GM23338 (cell line): ENCODE data around the gene ZNF280D. TPM values are rescaled to one million over a fixed set of nuclear protein-coding genes. Genes with fewer than 3 reads are reported as not detected.

Experiments used
- ATAC-seq: fragments of 200-7000 bp; cut with Tn5 transposase; 3 replicates; pipeline ENCODE4 v1.9.1; 2020
- DNase-seq: peaks from one replicate; pipeline ENCODE4 v3.0.0-alpha.2; 2015; ENCODE audit warnings: low spot score
- H2AFZ ChIP-seq: fragments of 200-600 bp; sonication (generic); 2 replicates; pipeline ENCODE4 v1.8.0; 2016; ENCODE audit warnings: antibody characterized with exemption, mild to moderate bottlenecking, moderate library complexity
- H3F3A ChIP-seq: fragments of 200-600 bp; sonication (generic); replicated peaks from 2 replicates; pipeline ENCODE4 v1.8.0; 2017; ENCODE audit warnings: antibody characterized with exemption, mixed run types, low read depth
- H3K27ac ChIP-seq: fragments of 200-600 bp; sonication (generic); 2 replicates; pipeline ENCODE4 v1.6.1; 2016; ENCODE audit warnings: low read depth
- H3K27me3 ChIP-seq: fragments of 200-600 bp; sonication (generic); 2 replicates; pipeline ENCODE4 v1.8.0; 2016; ENCODE audit warnings: mild to moderate bottlenecking, mixed run types, moderate library complexity; ENCODE audit not compliant: insufficient read depth
- H3K36me3 ChIP-seq: fragments of 200-600 bp; sonication (generic); 2 replicates; pipeline ENCODE4 v1.8.0; 2016; ENCODE audit warnings: mild to moderate bottlenecking; ENCODE audit not compliant: insufficient read depth
- H3K4me1 ChIP-seq: fragments of 200-600 bp; sonication (generic); 2 replicates; pipeline ENCODE4 v1.8.0; 2016; ENCODE audit warnings: mild to moderate bottlenecking, moderate library complexity; ENCODE audit not compliant: insufficient read depth
- H3K4me2 ChIP-seq: fragments of 200-600 bp; sonication (generic); 2 replicates; pipeline ENCODE4 v1.7.1; 2017; ENCODE audit warnings: mixed run types
- H3K4me3 ChIP-seq: fragments of 200-600 bp; sonication (generic); 2 replicates; pipeline ENCODE4 v1.6.1; 2016; ENCODE audit warnings: mixed run types
- H3K79me2 ChIP-seq: fragments of 200-600 bp; sonication (generic); replicated peaks from 2 replicates; pipeline ENCODE4 v1.8.0; 2017; ENCODE audit warnings: mild to moderate bottlenecking; ENCODE audit not compliant: insufficient read depth
- H3K9me2 ChIP-seq: fragments of 200-600 bp; sonication (generic); 2 replicates; pipeline ENCODE4 v1.8.0; 2017; ENCODE audit not compliant: insufficient read depth
- H4K20me1 ChIP-seq: fragments of 200-600 bp; sonication (generic); replicated peaks from 2 replicates; pipeline ENCODE4 v1.8.0; 2017; ENCODE audit warnings: mild to moderate bottlenecking; ENCODE audit not compliant: insufficient read depth
- H3K27ac Mint-ChIP-seq: 2 replicates; pipeline ENCODE4 v1.8.0; 2020; ENCODE audit warnings: inconsistent platforms, mild to moderate bottlenecking, moderate library complexity, mixed read lengths
- H3K27me3 Mint-ChIP-seq: 3 replicates; pipeline ENCODE4 v1.8.0; 2022; ENCODE audit warnings: low read depth, mild to moderate bottlenecking, moderate library complexity, mixed read lengths, inconsistent platforms; ENCODE audit not compliant: insufficient read depth, poor library complexity
- H3K36me3 Mint-ChIP-seq: 3 replicates; pipeline ENCODE4 v1.8.0; 2021; ENCODE audit warnings: low read depth, mild to moderate bottlenecking, inconsistent platforms, moderate library complexity, mixed read lengths
- H3K4me1 Mint-ChIP-seq: 3 replicates; pipeline ENCODE4 v1.8.0; 2020; ENCODE audit warnings: mild to moderate bottlenecking, inconsistent platforms, mixed read lengths
- H3K4me3 Mint-ChIP-seq: 3 replicates; pipeline ENCODE4 v1.8.0; 2021; ENCODE audit warnings: moderate library complexity, mild to moderate bottlenecking, inconsistent platforms, mixed read lengths
- H3K9me3 Mint-ChIP-seq: 3 replicates; pipeline ENCODE4 v1.8.0; 2020; ENCODE audit warnings: moderate library complexity, mild to moderate bottlenecking, inconsistent platforms, mixed read lengths
- CREB1 ChIP-seq: fragments of 250-450 bp; sonication (Bioruptor Pico); IDR thresholded peaks from 2 replicates; pipeline ENCODE4 v1.5.0; 2020; ENCODE audit warnings: low read depth, mild to moderate bottlenecking, moderate library complexity
- EZH2 ChIP-seq: fragments of 200-600 bp; sonication (generic); IDR thresholded peaks from one replicate; pipeline ENCODE4 v1.8.0; 2017; ENCODE audit warnings: antibody characterized with exemption, mild to moderate bottlenecking, low read depth; ENCODE audit not compliant: unreplicated experiment
- JUNB ChIP-seq: IDR thresholded peaks from one replicate; pipeline ENCODE4 v1.6.1; 2016; ENCODE audit warnings: antibody characterized with exemption; ENCODE audit not compliant: unreplicated experiment
- NANOG ChIP-seq: IDR thresholded peaks from 2 replicates; pipeline ENCODE4 v1.6.1; 2016; ENCODE audit warnings: antibody characterized with exemption, borderline replicate concordance
- POLR2AphosphoS5 ChIP-seq: IDR thresholded peaks from 2 replicates; pipeline ENCODE4 v1.6.1; 2016; ENCODE audit warnings: antibody characterized with exemption, low read depth
- ZNF114 ChIP-seq: fragments of 250-450 bp; sonication (Bioruptor Pico); IDR thresholded peaks from 2 replicates; pipeline ENCODE4 v1.5.0; 2020; ENCODE audit warnings: mild to moderate bottlenecking, moderate library complexity
- ZNF331 ChIP-seq: fragments of 250-450 bp; sonication (Bioruptor Pico); IDR thresholded peaks from 2 replicates; pipeline ENCODE4 v1.5.0; 2020; ENCODE audit warnings: low read depth, mild to moderate bottlenecking, moderate library complexity
- polyA plus RNA-seq: library from polyadenylated mRNA; unstranded; fragments of >200 nt; fragmentation: Nextera tagmentation; extraction: Ambion mirVana; gene quantifications from 2 replicates; pipeline ENCODE4 v1.2.1, GENCODE V29; 2016
- total RNA-seq: library from RNA; depleted of rRNA; stranded (reverse); fragments of >200 nt; shearing (Covaris generic); gene quantifications from 2 replicates; pipeline ENCODE4 v1.2.3, GENCODE V29; 2014
- TF ChIP-seq, protein P1 (sequence below): IDR thresholded peaks from 2 replicates; pipeline ENCODE4 v1.6.1; 2016; ENCODE audit warnings: antibody characterized with exemption
- TF ChIP-seq, protein P2 (sequence below): fragments of 250-450 bp; sonication (Bioruptor Pico); IDR thresholded peaks from 2 replicates; pipeline ENCODE4 v1.5.0; 2020; ENCODE audit warnings: mild to moderate bottlenecking, moderate library complexity
- TF ChIP-seq, protein P3 (sequence below): IDR thresholded peaks from one replicate; pipeline ENCODE4 v1.6.1; 2018; ENCODE audit warnings: antibody characterized with exemption; ENCODE audit not compliant: unreplicated experiment

The ZNF280D gene
- total and polyA plus RNA-seq, 2 experiments from 2014 or later, result 23.3 to 32.5 TPM

DNA sequence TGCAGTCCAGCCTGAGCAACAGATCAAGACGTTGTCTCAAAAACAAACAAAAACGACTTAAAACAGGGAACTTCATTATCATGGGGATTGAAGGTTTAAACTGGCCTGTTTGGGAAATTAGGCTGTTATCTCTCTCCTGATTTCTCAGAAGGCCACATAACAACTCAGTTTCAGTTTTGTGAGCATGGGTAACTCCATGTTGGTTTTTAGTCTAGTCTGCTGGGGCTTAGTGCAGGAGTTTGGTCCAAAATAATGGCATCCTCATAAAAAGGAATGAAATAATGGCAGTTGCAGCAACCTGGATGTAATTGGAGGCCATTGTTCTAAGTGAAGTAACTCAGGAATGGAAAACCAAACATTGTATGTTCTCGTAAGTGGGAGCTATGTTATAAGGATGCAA lies 2.3 kb upstream of the ZNF280D start:
- peaks cover 19% of the 10 kb centered on the region for H3K4me1 Mint-ChIP-seq
- H3K27ac Mint-ChIP-seq, result no peak overlapping the region
- Histone ChIP-seq H3K4me2 (no peak overlapping the region), H3K27ac (no peak overlapping the region), H3K4me3 (no peak overlapping the region), H3K79me2 (peaks cover 18% of the 10 kb centered on the region), H2AFZ (no peak overlapping the region), H3K36me3 (0 out of 2 replicates have a peak, but pooled peaks cover 3% of the 10 kb centered on the region), H3K9me2 (peaks cover 5% of the 10 kb centered on the region; the same call in 1 of the 2 replicates), H3K27me3 (peaks cover 10% of the 10 kb centered on the region; the same call in 1 of the 2 replicates), H4K20me1 (no peaks in the 10 kb centered on the region), H3K4me1 (peaks cover 35% of the 10 kb centered on the region), H3F3A (0 out of 2 replicates have a peak, but pooled peaks cover 3% of the 10 kb centered on the region)
- peaks cover 23% of the 10 kb centered on the region for H3K36me3 Mint-ChIP-seq
- no peak overlapping the region for H3K4me3 Mint-ChIP-seq
- DNase-seq, result no peak
- peaks cover 11% of the 10 kb centered on the region for H3K27me3 Mint-ChIP-seq
- ATAC-seq, result no peak
- H3K9me3 Mint-ChIP-seq, result peaks cover 19% of the 10 kb centered on the region
- TF ChIP-seq POLR2AphosphoS5, result no peak

DNA sequence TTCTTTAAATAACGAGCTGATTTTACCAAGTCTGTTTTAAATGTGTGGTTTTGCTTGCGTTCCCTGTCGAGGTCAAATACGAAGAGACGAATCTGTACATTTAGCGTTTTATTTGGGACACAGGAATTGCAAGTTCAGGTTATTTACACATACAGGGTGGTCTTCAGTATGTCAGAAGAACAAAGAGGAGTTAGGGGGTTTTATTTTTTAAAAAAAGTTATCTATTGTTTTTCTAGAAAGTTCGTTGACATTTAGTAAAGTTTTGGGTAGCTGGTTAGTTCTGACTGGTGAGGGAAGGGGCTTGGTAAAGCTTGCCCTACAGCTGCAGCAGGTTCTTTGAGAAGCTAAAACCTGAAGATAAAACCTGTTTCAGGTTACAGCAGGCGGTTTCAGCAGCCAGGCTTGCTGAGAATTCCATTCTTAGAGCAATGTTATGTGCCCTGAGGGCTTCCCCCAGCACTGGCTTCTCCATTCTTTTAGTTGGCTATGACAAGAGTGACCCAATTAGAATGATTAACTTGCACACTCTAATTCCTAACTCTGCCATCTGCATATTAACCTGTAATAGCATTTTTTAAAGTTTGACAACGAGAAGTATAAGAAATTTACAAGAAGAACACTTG lies 815 bp upstream of the ZNF280D start:
- peaks cover 24% of the 10 kb centered on the region for H3K36me3 Mint-ChIP-seq
- 0 out of 2 replicates have a peak, but pooled peaks cover 3% of the 10 kb centered on the region for H3F3A ChIP-seq
- H3K9me3 Mint-ChIP-seq, result peaks cover 19% of the 10 kb centered on the region
- H3K9me2 ChIP-seq, result peaks cover 5% of the 10 kb centered on the region; the same call in 1 of the 2 replicates
- H3K4me3 ChIP-seq, result peak overlapping the region; percentile 71
- peaks cover 11% of the 10 kb centered on the region for H3K27me3 Mint-ChIP-seq
- H2AFZ ChIP-seq, result peak overlapping the region; percentile 83
- no peak overlapping the region for H3K27ac Mint-ChIP-seq
- 0 out of 2 replicates have a peak, but pooled peaks cover 3% of the 10 kb centered on the region for H3K36me3 ChIP-seq
- peak; percentile 76 for DNase-seq
- H3K4me2 ChIP-seq, result peak overlapping the region; percentile 87; the same call in 1 of the 2 replicates
- H4K20me1 ChIP-seq, result no peaks in the 10 kb centered on the region
- ATAC-seq, result no peak
- H3K27ac ChIP-seq, result peak overlapping the region; percentile 97; the same call in 1 of the 2 replicates
- H3K27me3 ChIP-seq, result peaks cover 10% of the 10 kb centered on the region; the same call in 1 of the 2 replicates
- H3K79me2 ChIP-seq, result peaks cover 33% of the 10 kb centered on the region
- H3K4me3 Mint-ChIP-seq, result peak overlapping the region; percentile 37
- H3K4me1 ChIP-seq, result peaks cover 44% of the 10 kb centered on the region
- peaks cover 22% of the 10 kb centered on the region for H3K4me1 Mint-ChIP-seq
- TF ChIP-seq CREB1, result no peak
- TF ChIP-seq JUNB, result no peak
- TF ChIP-seq POLR2AphosphoS5, result no peak
- TF ChIP-seq, protein P1, sequence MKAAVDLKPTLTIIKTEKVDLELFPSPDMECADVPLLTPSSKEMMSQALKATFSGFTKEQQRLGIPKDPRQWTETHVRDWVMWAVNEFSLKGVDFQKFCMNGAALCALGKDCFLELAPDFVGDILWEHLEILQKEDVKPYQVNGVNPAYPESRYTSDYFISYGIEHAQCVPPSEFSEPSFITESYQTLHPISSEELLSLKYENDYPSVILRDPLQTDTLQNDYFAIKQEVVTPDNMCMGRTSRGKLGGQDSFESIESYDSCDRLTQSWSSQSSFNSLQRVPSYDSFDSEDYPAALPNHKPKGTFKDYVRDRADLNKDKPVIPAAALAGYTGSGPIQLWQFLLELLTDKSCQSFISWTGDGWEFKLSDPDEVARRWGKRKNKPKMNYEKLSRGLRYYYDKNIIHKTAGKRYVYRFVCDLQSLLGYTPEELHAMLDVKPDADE, result no peak
- TF ChIP-seq, protein P2, sequence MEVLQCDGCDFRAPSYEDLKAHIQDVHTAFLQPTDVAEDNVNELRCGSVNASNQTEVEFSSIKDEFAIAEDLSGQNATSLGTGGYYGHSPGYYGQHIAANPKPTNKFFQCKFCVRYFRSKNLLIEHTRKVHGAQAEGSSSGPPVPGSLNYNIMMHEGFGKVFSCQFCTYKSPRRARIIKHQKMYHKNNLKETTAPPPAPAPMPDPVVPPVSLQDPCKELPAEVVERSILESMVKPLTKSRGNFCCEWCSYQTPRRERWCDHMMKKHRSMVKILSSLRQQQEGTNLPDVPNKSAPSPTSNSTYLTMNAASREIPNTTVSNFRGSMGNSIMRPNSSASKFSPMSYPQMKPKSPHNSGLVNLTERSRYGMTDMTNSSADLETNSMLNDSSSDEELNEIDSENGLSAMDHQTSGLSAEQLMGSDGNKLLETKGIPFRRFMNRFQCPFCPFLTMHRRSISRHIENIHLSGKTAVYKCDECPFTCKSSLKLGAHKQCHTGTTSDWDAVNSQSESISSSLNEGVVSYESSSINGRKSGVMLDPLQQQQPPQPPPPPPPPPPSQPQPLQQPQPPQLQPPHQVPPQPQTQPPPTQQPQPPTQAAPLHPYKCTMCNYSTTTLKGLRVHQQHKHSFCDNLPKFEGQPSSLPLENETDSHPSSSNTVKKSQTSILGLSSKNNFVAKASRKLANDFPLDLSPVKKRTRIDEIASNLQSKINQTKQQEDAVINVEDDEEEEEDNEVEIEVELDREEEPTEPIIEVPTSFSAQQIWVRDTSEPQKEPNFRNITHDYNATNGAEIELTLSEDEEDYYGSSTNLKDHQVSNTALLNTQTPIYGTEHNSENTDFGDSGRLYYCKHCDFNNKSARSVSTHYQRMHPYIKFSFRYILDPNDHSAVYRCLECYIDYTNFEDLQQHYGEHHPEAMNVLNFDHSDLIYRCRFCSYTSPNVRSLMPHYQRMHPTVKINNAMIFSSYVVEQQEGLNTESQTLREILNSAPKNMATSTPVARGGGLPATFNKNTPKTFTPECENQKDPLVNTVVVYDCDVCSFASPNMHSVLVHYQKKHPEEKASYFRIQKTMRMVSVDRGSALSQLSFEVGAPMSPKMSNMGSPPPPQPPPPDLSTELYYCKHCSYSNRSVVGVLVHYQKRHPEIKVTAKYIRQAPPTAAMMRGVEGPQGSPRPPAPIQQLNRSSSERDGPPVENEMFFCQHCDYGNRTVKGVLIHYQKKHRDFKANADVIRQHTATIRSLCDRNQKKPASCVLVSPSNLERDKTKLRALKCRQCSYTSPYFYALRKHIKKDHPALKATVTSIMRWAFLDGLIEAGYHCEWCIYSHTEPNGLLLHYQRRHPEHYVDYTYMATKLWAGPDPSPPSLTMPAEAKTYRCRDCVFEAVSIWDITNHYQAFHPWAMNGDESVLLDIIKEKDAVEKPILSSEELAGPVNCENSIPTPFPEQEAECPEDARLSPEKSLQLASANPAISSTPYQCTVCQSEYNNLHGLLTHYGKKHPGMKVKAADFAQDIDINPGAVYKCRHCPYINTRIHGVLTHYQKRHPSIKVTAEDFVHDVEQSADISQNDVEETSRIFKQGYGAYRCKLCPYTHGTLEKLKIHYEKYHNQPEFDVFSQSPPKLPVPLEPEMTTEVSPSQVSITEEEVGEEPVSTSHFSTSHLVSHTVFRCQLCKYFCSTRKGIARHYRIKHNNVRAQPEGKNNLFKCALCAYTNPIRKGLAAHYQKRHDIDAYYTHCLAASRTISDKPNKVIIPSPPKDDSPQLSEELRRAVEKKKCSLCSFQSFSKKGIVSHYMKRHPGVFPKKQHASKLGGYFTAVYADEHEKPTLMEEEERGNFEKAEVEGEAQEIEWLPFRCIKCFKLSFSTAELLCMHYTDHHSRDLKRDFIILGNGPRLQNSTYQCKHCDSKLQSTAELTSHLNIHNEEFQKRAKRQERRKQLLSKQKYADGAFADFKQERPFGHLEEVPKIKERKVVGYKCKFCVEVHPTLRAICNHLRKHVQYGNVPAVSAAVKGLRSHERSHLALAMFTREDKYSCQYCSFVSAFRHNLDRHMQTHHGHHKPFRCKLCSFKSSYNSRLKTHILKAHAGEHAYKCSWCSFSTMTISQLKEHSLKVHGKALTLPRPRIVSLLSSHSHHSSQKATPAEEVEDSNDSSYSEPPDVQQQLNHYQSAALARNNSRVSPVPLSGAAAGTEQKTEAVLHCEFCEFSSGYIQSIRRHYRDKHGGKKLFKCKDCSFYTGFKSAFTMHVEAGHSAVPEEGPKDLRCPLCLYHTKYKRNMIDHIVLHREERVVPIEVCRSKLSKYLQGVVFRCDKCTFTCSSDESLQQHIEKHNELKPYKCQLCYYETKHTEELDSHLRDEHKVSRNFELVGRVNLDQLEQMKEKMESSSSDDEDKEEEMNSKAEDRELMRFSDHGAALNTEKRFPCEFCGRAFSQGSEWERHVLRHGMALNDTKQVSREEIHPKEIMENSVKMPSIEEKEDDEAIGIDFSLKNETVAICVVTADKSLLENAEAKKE (CRISPR knock-in tag), result no peak
- no peak for TF ChIP-seq EZH2
- no peak for TF ChIP-seq NANOG
- TF ChIP-seq ZNF331, result no peak
- TF ChIP-seq, protein P3, sequence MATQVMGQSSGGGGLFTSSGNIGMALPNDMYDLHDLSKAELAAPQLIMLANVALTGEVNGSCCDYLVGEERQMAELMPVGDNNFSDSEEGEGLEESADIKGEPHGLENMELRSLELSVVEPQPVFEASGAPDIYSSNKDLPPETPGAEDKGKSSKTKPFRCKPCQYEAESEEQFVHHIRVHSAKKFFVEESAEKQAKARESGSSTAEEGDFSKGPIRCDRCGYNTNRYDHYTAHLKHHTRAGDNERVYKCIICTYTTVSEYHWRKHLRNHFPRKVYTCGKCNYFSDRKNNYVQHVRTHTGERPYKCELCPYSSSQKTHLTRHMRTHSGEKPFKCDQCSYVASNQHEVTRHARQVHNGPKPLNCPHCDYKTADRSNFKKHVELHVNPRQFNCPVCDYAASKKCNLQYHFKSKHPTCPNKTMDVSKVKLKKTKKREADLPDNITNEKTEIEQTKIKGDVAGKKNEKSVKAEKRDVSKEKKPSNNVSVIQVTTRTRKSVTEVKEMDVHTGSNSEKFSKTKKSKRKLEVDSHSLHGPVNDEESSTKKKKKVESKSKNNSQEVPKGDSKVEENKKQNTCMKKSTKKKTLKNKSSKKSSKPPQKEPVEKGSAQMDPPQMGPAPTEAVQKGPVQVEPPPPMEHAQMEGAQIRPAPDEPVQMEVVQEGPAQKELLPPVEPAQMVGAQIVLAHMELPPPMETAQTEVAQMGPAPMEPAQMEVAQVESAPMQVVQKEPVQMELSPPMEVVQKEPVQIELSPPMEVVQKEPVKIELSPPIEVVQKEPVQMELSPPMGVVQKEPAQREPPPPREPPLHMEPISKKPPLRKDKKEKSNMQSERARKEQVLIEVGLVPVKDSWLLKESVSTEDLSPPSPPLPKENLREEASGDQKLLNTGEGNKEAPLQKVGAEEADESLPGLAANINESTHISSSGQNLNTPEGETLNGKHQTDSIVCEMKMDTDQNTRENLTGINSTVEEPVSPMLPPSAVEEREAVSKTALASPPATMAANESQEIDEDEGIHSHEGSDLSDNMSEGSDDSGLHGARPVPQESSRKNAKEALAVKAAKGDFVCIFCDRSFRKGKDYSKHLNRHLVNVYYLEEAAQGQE, result no peak
- TF ChIP-seq ZNF114 (CRISPR knock-in tag), result no peak
